ENCODE data around the gene CACNB3. TPM values are rescaled to one million over a fixed set of nuclear protein-coding genes. Genes with fewer than 3 reads are reported as not detected.

CACNB3 gene
- polyA plus RNA-seq, 3 donors: 0.84 to 6.3 (median 1.5) TPM

- no peaks in the 10 kb centered on the region for H3K27me3 ChIP-seq (ENCODE audit: control insufficient read depth in 2 of 2, insufficient read depth in 2 of 2, low read length in 2 of 2)
- H3K9me3 Mint-ChIP-seq: peaks cover 0 to 2% (median 0%) of the 10 kb centered on the region in 7 donors
- H3K9ac ChIP-seq (ENCODE audit: insufficient read depth, low read length, poor library complexity, severe bottlenecking): no peak overlapping the region
- no peak overlapping the region for H3K27ac Mint-ChIP-seq
- intact Hi-C loops (cut with micrococcal nuclease): no loop called here
- H3K36me3 Mint-ChIP-seq: no peaks in the 10 kb centered on the region
- H4K20me1 ChIP-seq (ENCODE audit: insufficient read depth, low read length): no peaks in the 10 kb centered on the region
- no peak overlapping the region for H3K4me3 Mint-ChIP-seq
- no peak for DNase-seq
- no peak overlapping the region for H2AFZ ChIP-seq (ENCODE audit: insufficient read depth, low read depth, low read length, poor library complexity, severe bottlenecking)
- H3K79me2 ChIP-seq (ENCODE audit: insufficient read depth, low read length): no peaks in the 10 kb centered on the region
- no peaks in the 10 kb centered on the region for H3K9me3 ChIP-seq (replicated peaks in 1 of 2; ENCODE audit: control insufficient read depth in 1 of 2, insufficient read depth in 1 of 2, low read length in 2 of 2)
- no peak for TF ChIP-seq CTCF (IDR thresholded peaks at IDR 0.05)
- 97% methylated on average over 9 of the region's 10 CpGs for WGBS (ENCODE audit: insufficient coverage)
- H3K4me1 Mint-ChIP-seq: peaks cover 10% of the 10 kb centered on the region
- peaks cover 0 to under 1% (median 0%) of the 10 kb centered on the region in 3 donors for H3K27me3 Mint-ChIP-seq (ENCODE audit: low read depth in 3 of 3)
- no peak overlapping the region for H3K27ac ChIP-seq (ENCODE audit: low read depth in 1 of 2, low read length in 2 of 2)
- no peak overlapping the region for H3K4me3 ChIP-seq (replicated peaks in 1 of 3; ENCODE audit: low read depth in 2 of 3, low read length in 3 of 3)
- H3K36me3 ChIP-seq (replicated peaks in 1 of 2; ENCODE audit: control insufficient read depth in 1 of 2, insufficient read depth in 2 of 2, low read length in 2 of 2): no peaks in the 10 kb centered on the region
- peaks cover 9 to 10% of the 10 kb centered on the region in 2 donors for H3K4me1 ChIP-seq (ENCODE audit: control insufficient read depth in 1 of 2, insufficient read depth in 2 of 2, low read length in 2 of 2)
- H3K4me2 ChIP-seq (replicated peaks; ENCODE audit: extremely low read depth, low read length, poor library complexity, severe bottlenecking): no peak overlapping the region
Measured at GRCh38 chr12:48770756-48771155, 47.5 kb upstream of the CACNB3 start.

GRCh38 chr12:48771588-48772112 is 46.6 kb upstream of the CACNB3 start:
- no peak for DNase-seq
- 93% methylated on average over 10 of the region's 13 CpGs for WGBS (ENCODE audit: insufficient coverage)
- H2AFZ ChIP-seq (ENCODE audit: insufficient read depth, low read depth, low read length, poor library complexity, severe bottlenecking): no peak overlapping the region
- Mint-ChIP-seq H3K27me3 (ENCODE audit: low read depth in 3 of 3) (no peaks in the 10 kb centered on the region), H3K27ac (no peak overlapping the region), H3K9me3 (peaks cover 0 to 2% (median 0%) of the 10 kb centered on the region in 7 donors), H3K4me3 (no peak overlapping the region), H3K36me3 (no peaks in the 10 kb centered on the region), H3K4me1 (peaks cover under 1% of the 10 kb centered on the region)
- H3K4me2 ChIP-seq (replicated peaks; ENCODE audit: extremely low read depth, low read length, poor library complexity, severe bottlenecking): no peak overlapping the region
- H4K20me1 ChIP-seq (ENCODE audit: insufficient read depth, low read length): no peaks in the 10 kb centered on the region
- TF ChIP-seq CTCF (IDR thresholded peaks at IDR 0.05): no peak
- H3K36me3 ChIP-seq (replicated peaks in 1 of 2; ENCODE audit: control insufficient read depth in 1 of 2, insufficient read depth in 2 of 2, low read length in 2 of 2): no peaks in the 10 kb centered on the region
- H3K9ac ChIP-seq (ENCODE audit: insufficient read depth, low read length, poor library complexity, severe bottlenecking): no peak overlapping the region
- H3K4me1 ChIP-seq (ENCODE audit: control insufficient read depth in 1 of 2, insufficient read depth in 2 of 2, low read length in 2 of 2): peaks cover 0 to 1% of the 10 kb centered on the region in 2 donors
- intact Hi-C loops (cut with micrococcal nuclease): no loop called here
- no peak overlapping the region for H3K27ac ChIP-seq (ENCODE audit: low read depth in 1 of 2, low read length in 2 of 2)
- H3K4me3 ChIP-seq (replicated peaks in 1 of 3; ENCODE audit: low read depth in 2 of 3, low read length in 3 of 3): no peak overlapping the region
- no peaks in the 10 kb centered on the region for H3K79me2 ChIP-seq (ENCODE audit: insufficient read depth, low read length)
- H3K27me3 ChIP-seq (ENCODE audit: control insufficient read depth in 2 of 2, insufficient read depth in 2 of 2, low read length in 2 of 2): no peaks in the 10 kb centered on the region
- no peaks in the 10 kb centered on the region for H3K9me3 ChIP-seq (replicated peaks in 1 of 2; ENCODE audit: control insufficient read depth in 1 of 2, insufficient read depth in 1 of 2, low read length in 2 of 2)

Data from CD14-positive monocyte (primary cell).